ENCODE data around the gene DES.

DNA sequence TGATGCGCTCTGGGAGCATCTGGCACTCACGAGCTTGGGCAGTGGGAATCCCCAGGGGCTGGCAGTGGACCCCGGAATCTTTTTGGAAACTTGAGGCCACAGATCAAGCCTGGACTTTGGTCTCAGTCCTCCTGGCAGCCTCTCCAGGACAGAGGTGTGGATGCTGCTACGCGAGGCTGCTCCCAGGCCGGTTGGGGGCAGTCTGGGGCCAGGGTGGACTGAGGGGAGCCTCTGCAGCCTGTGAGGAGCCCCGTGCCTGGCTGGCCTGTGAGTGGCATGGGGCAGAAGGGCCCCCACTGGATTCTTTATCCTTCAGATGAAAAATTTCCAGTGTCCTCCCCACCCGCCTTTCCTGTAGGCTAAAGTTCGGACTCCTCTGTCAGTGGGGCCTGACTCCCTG lies 12.7 kb upstream of the DES start:
- no peak for TF ChIP-seq EZH2 (IDR thresholded peaks at IDR 0.05; ENCODE audit: low read length, unreplicated experiment)
- TF ChIP-seq, protein P1, sequence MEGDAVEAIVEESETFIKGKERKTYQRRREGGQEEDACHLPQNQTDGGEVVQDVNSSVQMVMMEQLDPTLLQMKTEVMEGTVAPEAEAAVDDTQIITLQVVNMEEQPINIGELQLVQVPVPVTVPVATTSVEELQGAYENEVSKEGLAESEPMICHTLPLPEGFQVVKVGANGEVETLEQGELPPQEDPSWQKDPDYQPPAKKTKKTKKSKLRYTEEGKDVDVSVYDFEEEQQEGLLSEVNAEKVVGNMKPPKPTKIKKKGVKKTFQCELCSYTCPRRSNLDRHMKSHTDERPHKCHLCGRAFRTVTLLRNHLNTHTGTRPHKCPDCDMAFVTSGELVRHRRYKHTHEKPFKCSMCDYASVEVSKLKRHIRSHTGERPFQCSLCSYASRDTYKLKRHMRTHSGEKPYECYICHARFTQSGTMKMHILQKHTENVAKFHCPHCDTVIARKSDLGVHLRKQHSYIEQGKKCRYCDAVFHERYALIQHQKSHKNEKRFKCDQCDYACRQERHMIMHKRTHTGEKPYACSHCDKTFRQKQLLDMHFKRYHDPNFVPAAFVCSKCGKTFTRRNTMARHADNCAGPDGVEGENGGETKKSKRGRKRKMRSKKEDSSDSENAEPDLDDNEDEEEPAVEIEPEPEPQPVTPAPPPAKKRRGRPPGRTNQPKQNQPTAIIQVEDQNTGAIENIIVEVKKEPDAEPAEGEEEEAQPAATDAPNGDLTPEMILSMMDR (conservative IDR thresholded peaks at IDR 0.05; ENCODE audit: low read depth, low read length), result no peak
